GM12878 (cell line): Measurements from ENCODE around the gene TMEM40. TPM values are rescaled to one million over a fixed set of nuclear protein-coding genes. Genes with fewer than 3 reads are reported as not detected.

Experiments
- polyA plus RNA-seq, 11 experiments: library from polyadenylated mRNA; depleted of rRNA in 4 of 11; unstranded in 6 of 11; stranded (reverse) in 5 of 11; fragments of >200 nt; fragmentation: Nextera tagmentation in 4 of 11; fragmentation: Illumina TruSeq in 1 of 11; extraction: Ambion mirVana in 4 of 11; extraction: Trizol in 1 of 11; gene quantifications; 1 replicate in 1 of 11; 2 replicates in 10 of 11; pipeline versions ENCODE4 v1.2.1 to v1.2.3, GENCODE V29; 2011 to 2016; ENCODE audit warnings: inconsistent platforms in 2 of 11, missing spikeins in 2 of 11, low read depth in 1 of 11
- total RNA-seq, 4 experiments: library from RNA; depleted of rRNA in 3 of 4; stranded (reverse); fragments of >200 nt in 3 of 4; fragmentation: Illumina TruSeq in 1 of 4; extraction: Trizol in 1 of 4; gene quantifications; 2 replicates each; pipeline versions ENCODE4 v1.2.1 to v1.2.3, GENCODE V29; 2013 to 2021

TMEM40 gene
- total and polyA plus RNA-seq, 10 of the 15 experiments (the other 5 are each of a cell fraction or from before 2014, with no cell fraction given) = 0.10 to 0.46 (median 0.27) TPM; not detected in 3

Other genes with a start within 250 kb of the TMEM40 start
- gene MKRN2OS, start 213.8 kb downstream of the TMEM40 start, total RNA-seq (2014; rRNA removed) = not detected in 2 replicates
- gene MKRN2OS, start 213.8 kb downstream of the TMEM40 start, total RNA-seq (2014; rRNA removed; fragmentation: Illumina TruSeq; extraction: Trizol) = 0.37 and 0.54 TPM in 2 replicates
- gene MKRN2OS, start 213.8 kb downstream of the TMEM40 start, total RNA-seq (2021) = not detected in 2 replicates
- 0.17 and 1.0 TPM in 2 replicates for gene MKRN2OS, start 213.8 kb downstream of the TMEM40 start, polyA plus RNA-seq (2011; rRNA removed)
- 0.43 TPM in 2 replicates for gene MKRN2OS, start 213.8 kb downstream of the TMEM40 start, polyA plus RNA-seq (2014; fragmentation: Illumina TruSeq; extraction: Trizol)
- gene MKRN2OS, start 213.8 kb downstream of the TMEM40 start, polyA plus RNA-seq (2014; fragmentation: Nextera tagmentation; extraction: Ambion mirVana) = under 1 TPM in 1 of 2 experiments, not detected in 1; 0.20 TPM
- gene MKRN2OS, start 213.8 kb downstream of the TMEM40 start, polyA plus RNA-seq (2014; rRNA removed) = not detected in 2 replicates
- under 1 TPM; 0.30 to 0.37 TPM for gene MKRN2OS, start 213.8 kb downstream of the TMEM40 start, polyA plus RNA-seq (2016; fragmentation: Nextera tagmentation; extraction: Ambion mirVana)
- gene MKRN2, start 202.2 kb downstream of the TMEM40 start, total RNA-seq (2014; rRNA removed) = 32.5 and 39.1 TPM in 2 replicates
- 29.4 and 30.6 TPM in 2 replicates for gene MKRN2, start 202.2 kb downstream of the TMEM40 start, total RNA-seq (2014; rRNA removed; fragmentation: Illumina TruSeq; extraction: Trizol)
- 36.2 and 36.5 TPM in 2 replicates for gene MKRN2, start 202.2 kb downstream of the TMEM40 start, total RNA-seq (2021)
- 40.6 and 41.2 TPM in 2 replicates for gene MKRN2, start 202.2 kb downstream of the TMEM40 start, polyA plus RNA-seq (2011; rRNA removed)
- 31.6 and 32.0 TPM in 2 replicates for gene MKRN2, start 202.2 kb downstream of the TMEM40 start, polyA plus RNA-seq (2014; fragmentation: Illumina TruSeq; extraction: Trizol)
- 10 to 100 TPM; 15.4 to 21.8 TPM for gene MKRN2, start 202.2 kb downstream of the TMEM40 start, polyA plus RNA-seq (2014; fragmentation: Nextera tagmentation; extraction: Ambion mirVana)
- 27.9 and 36.3 TPM in 2 replicates for gene MKRN2, start 202.2 kb downstream of the TMEM40 start, polyA plus RNA-seq (2014; rRNA removed)
- gene MKRN2, start 202.2 kb downstream of the TMEM40 start, polyA plus RNA-seq (2016; fragmentation: Nextera tagmentation; extraction: Ambion mirVana) = 10 to 100 TPM; 38.9 to 40.7 TPM
- 109 and 120 TPM in 2 replicates for gene RAF1, start 95.1 kb downstream of the TMEM40 start, total RNA-seq (2014; rRNA removed)
- 77.2 and 81.3 TPM in 2 replicates for gene RAF1, start 95.1 kb downstream of the TMEM40 start, total RNA-seq (2014; rRNA removed; fragmentation: Illumina TruSeq; extraction: Trizol)
- gene RAF1, start 95.1 kb downstream of the TMEM40 start, total RNA-seq (2021) = 64.9 and 74.4 TPM in 2 replicates
- 130 and 151 TPM in 2 replicates for gene RAF1, start 95.1 kb downstream of the TMEM40 start, polyA plus RNA-seq (2011; rRNA removed)
- 89.6 and 90.2 TPM in 2 replicates for gene RAF1, start 95.1 kb downstream of the TMEM40 start, polyA plus RNA-seq (2014; fragmentation: Illumina TruSeq; extraction: Trizol)
- gene RAF1, start 95.1 kb downstream of the TMEM40 start, polyA plus RNA-seq (2014; fragmentation: Nextera tagmentation; extraction: Ambion mirVana) = 10 to 100 TPM; 20.4 to 27.9 TPM
- gene RAF1, start 95.1 kb downstream of the TMEM40 start, polyA plus RNA-seq (2014; rRNA removed) = 79.1 and 85.2 TPM in 2 replicates
- gene RAF1, start 95.1 kb downstream of the TMEM40 start, polyA plus RNA-seq (2016; fragmentation: Nextera tagmentation; extraction: Ambion mirVana) = 10 to 100 TPM; 72.4 to 73.8 TPM
- 0.73 and 0.82 TPM in 2 replicates for gene CAND2, start 37.4 kb upstream of the TMEM40 start, total RNA-seq (2014; rRNA removed)
- 0.36 and 0.37 TPM in 2 replicates for gene CAND2, start 37.4 kb upstream of the TMEM40 start, total RNA-seq (2014; rRNA removed; fragmentation: Illumina TruSeq; extraction: Trizol)
- gene CAND2, start 37.4 kb upstream of the TMEM40 start, total RNA-seq (2021) = 1.6 and 1.9 TPM in 2 replicates
- gene CAND2, start 37.4 kb upstream of the TMEM40 start, polyA plus RNA-seq (2011; rRNA removed) = 0.03 and 0.10 TPM in 2 replicates
- gene CAND2, start 37.4 kb upstream of the TMEM40 start, polyA plus RNA-seq (2014; fragmentation: Illumina TruSeq; extraction: Trizol) = 0.06 and 0.40 TPM in 2 replicates
- gene CAND2, start 37.4 kb upstream of the TMEM40 start, polyA plus RNA-seq (2014; fragmentation: Nextera tagmentation; extraction: Ambion mirVana) = under 1 TPM; 0.03 to 0.11 TPM
- 0.61 and 0.82 TPM in 2 replicates for gene CAND2, start 37.4 kb upstream of the TMEM40 start, polyA plus RNA-seq (2014; rRNA removed)
- 1 to 10 TPM in 1 of 2 experiments, under 1 TPM in 1; 0.64 to 1.0 TPM for gene CAND2, start 37.4 kb upstream of the TMEM40 start, polyA plus RNA-seq (2016; fragmentation: Nextera tagmentation; extraction: Ambion mirVana)
- gene RPL32, start 82.3 kb upstream of the TMEM40 start, total RNA-seq (2014; rRNA removed) = 2,707 and 2,818 TPM in 2 replicates
- 3,926 and 3,952 TPM in 2 replicates for gene RPL32, start 82.3 kb upstream of the TMEM40 start, total RNA-seq (2014; rRNA removed; fragmentation: Illumina TruSeq; extraction: Trizol)
- gene RPL32, start 82.3 kb upstream of the TMEM40 start, total RNA-seq (2021) = 2,298 and 2,376 TPM in 2 replicates
- 3,443 and 3,447 TPM in 2 replicates for gene RPL32, start 82.3 kb upstream of the TMEM40 start, polyA plus RNA-seq (2011; rRNA removed)
- gene RPL32, start 82.3 kb upstream of the TMEM40 start, polyA plus RNA-seq (2014; fragmentation: Illumina TruSeq; extraction: Trizol) = 5,147 and 5,597 TPM in 2 replicates
- gene RPL32, start 82.3 kb upstream of the TMEM40 start, polyA plus RNA-seq (2014; fragmentation: Nextera tagmentation; extraction: Ambion mirVana) = 1,000 to 10,000 TPM; 3,252 to 3,662 TPM
- 4,075 and 4,194 TPM in 2 replicates for gene RPL32, start 82.3 kb upstream of the TMEM40 start, polyA plus RNA-seq (2014; rRNA removed)
- 1,000 to 10,000 TPM; 1,533 to 1,667 TPM for gene RPL32, start 82.3 kb upstream of the TMEM40 start, polyA plus RNA-seq (2016; fragmentation: Nextera tagmentation; extraction: Ambion mirVana)